Measurements from ENCODE around the gene LRRC3C.
"Not testable (repeated sequence)": the region's sequence is repeated elsewhere in the genome, so short reads cannot be mapped to it uniquely, and the experiment has no call there.

Gene LRRC3C

GRCh38 chr17:39927101-39927928 is at the start of gene LRRC3C, which contains the start of gene ORMDL3:
Gene LRRC3C (plus strand): TSS chr17:39927732. CDS start chr17:39941524, 13,792 bp downstream.
Gene ORMDL3 (minus strand): TSS chr17:39927601. CDS start chr17:39924203, 3,398 bp downstream.
- peak; percentile 86 for DNase-seq

- DNase-seq: not testable (repeated sequence)
These were observed 41.4 kb upstream of the LRRC3C start for GRCh38 chr17:39886102-39886501.

- DNase-seq: no peak
These were observed 40.5 kb upstream of the LRRC3C start for GRCh38 chr17:39887078-39887477.

- DNase-seq: no peak
These were observed 38.3 kb upstream of the LRRC3C start for GRCh38 chr17:39889200-39889599.

GRCh38 chr17:39894681-39895376 is 32.7 kb upstream of the LRRC3C start:
- DNase-seq: no peak

- DNase-seq: no peak
These were observed 29.4 kb upstream of the LRRC3C start for GRCh38 chr17:39898088-39898487.

- DNase-seq: no peak
These were observed 28.3 kb upstream of the LRRC3C start for GRCh38 chr17:39899215-39899614.

DNA sequence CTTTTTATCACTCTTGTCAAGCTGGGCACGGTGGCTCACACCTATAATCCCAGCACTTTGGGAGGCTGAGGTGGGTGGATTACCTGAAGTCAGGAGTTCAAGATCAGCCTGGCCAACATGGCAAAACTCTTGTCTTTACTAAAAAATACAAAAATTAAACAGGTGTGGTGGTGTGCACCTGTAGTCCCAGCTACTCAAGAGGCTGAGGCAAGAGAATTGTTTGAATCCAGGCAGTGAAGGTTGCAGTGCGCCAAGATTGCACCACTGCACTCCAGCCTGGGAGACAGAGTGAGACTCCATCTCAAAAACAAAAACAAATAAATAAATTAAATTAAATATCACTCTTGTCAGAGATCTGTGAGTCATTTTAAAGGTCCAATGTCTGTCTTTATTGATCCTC is 25.5 kb upstream of the LRRC3C start:
- DNase-seq: not testable (repeated sequence)

DNA sequence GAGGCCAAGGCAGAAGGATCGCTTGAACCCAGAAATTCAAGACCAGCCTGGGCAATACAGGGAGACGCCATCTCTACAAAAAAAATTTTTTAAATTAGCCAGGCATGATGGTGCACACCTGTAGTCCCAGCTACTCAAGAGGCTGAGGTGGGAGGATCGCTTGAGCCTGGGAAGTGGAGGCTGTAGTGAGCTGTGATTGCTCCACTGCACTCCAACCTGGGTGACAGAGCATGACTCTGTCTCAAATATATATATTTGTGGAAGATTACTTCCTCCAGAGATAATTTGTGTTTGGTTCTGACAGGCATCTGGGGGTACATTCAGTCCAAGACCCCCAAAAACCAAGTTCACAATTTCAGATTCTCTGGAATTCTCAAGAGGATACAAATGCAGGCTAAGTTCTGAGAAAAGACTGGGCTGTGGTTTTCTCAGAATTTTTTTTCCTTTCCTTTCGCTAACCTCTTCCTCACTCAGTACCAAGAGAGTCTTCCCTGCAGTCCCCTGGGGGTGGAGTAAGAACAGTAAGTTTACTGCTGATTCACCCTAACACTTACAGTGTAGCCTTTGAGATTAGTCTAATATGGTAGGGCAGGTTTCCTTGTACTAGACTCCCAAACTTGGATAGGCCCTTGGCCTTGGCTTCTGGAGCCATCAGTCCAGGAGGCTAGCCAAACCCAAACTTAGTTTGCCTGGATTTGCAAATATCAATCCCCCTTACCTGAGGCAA is 24.2 kb upstream of the LRRC3C start:
- DNase-seq: peak; percentile 39

- DNase-seq: no peak
These were observed 22.6 kb upstream of the LRRC3C start for GRCh38 chr17:39904990-39905288.

DNA sequence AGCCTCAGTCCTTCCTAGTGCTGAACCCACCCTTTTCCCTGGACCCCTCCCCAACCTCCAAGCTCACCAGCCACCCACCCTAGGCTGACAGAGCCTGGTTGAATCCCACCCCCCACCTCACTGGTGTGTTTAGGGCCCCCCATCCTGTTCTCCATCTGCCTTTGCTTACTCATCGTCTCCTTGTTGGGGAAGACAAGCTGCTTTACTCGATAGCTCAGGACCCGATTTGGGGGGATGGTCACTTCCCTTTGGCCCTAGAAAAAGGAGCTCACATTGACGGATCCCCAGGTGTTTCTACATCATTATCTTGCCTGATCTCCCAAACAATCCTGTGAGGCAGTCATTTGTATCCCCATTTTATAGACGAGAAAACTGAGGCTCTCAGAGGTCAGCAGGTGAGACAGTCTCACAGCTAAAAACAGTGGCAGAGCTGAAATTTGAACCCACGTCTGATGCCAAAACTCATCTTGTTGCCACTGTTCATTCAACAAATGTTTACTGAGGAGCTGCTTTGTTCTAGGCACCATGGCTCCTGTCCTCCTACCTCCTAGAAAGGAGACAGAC is 18.7 kb upstream of the LRRC3C start:
- no peak for DNase-seq

DNA sequence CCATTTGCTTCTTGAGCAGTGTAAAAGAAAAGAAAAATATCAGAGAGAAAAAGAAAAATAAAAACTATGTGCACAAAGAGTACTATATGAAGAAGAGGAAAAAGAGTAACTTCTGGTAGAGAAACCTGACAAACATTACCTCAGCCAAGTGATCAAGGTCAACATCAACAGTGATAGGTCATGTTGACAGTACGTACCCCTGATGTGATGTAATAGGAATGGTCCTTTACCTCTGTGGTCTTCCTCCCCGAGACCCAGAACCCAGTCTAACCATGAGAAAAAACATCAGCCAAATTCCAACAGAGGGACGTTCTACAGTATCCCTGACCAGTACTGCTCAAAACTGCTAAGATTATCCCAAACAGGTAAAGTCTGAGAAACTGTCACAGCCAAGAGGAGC is 13.5 kb upstream of the LRRC3C start:
- no peak for DNase-seq

GRCh38 chr17:39915559-39915958 is 12.0 kb upstream of the LRRC3C start:
- no peak for DNase-seq

DNA sequence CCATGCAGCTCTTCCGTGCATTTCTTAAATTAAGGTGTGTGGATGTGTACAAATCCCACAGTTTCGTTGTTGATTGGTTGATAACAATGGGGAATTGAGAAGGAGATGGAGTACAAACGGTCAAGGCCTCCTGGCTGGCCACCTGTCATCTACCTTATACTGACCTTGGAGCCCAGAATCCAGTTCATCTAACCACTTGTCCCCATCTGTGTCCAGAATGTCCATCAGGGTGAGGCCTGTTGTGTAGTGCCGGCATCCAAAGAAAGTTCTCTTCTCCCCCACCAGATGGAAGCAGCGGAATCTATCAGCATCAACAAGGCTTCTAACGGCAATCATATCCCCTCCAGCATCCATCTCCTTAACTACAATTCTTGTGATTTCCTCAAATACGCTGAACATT is 10.6 kb upstream of the LRRC3C start:
- DNase-seq: no peak

DNA sequence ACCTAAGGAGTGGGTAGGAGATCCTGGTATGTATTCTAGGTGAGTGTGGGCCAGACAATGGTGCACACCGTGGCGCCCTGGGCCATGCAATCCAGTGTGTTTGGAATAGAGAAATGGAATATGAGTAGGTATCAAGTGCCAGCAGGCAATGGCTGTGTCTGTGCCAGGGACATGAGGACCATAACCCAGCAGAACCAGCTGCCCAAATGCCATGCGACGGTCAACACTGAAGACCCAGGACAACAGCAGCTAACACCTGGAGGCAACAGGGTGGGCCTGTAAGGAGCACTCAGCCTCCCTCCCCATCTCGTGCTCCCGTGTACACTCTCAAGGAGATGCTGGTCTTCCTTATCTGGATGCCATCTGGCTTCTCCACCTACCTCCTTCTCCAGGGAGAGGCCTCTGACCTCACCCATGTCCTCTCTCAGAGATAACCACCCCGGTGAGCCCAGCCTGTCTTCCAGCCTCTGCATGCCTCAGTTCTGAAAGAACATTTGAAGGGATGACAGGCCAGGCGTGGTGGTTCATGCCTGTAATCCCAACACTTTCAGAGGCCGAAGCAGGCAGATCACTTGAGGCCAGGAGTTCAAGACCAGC is 8.3 kb upstream of the LRRC3C start:
- no peak for DNase-seq

- no peak for DNase-seq
These were observed 7.0 kb upstream of the LRRC3C start for GRCh38 chr17:39920218-39921210.

DNA sequence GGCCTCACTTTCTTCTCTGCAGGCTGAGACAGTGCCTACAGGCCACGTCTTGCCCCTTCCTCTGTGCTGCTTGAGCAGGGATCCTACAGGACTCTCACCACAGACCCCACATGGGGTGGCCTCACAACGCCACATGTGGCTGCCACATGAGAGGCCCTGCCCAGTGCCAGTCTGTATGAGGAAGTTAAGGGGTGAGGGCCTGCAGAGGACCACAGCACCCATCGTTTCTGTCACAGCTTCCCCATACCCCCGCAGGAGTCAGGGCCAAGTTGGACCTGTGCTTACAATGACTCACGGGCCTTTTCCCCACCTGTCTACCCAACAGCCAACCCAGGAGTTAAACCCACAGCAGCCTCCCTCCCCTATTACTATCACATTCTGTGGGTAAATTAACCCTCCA is 6.2 kb upstream of the LRRC3C start:
- no peak for DNase-seq

- no peak for DNase-seq
These were observed 5.5 kb upstream of the LRRC3C start for GRCh38 chr17:39922006-39922405.

DNA sequence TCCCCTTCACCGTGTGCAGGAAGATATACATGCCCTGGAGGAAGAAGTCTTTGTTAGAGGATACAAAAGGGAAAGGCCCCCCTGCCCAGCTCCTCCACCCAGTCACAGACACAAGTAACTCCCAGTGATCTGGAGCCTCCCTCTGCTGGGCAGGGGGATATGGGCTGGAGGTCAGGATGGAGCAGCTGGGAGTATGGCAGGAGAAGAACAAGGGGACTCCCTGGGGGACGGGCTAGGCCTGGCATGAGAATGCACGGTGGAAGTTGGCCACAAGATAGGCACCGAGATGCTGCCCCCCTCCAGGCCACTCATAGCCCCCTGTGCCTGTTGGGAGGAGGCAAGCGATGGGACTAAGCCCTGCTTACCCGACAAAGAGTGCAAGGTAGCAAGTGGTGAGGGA is 4.3 kb upstream of the LRRC3C start:
- DNase-seq: no peak

- no peak for DNase-seq
These were observed 3.5 kb upstream of the LRRC3C start for GRCh38 chr17:39923836-39924690.

GRCh38 chr17:39924691-39925055 is 2.9 kb upstream of the LRRC3C start:
- DNase-seq: no peak
